Fibroblast of the aortic adventitia (primary cell): ENCODE data around the gene ABRAXAS1. TPM values are rescaled to one million over a fixed set of nuclear protein-coding genes. Genes with fewer than 3 reads are reported as not detected.

ENCODE experiments used
- DNase-seq: peaks from one replicate; pipeline ENCODE4 v3.0.0-alpha.2; 2010; ENCODE audit warnings: low read depth
- H3K4me3 ChIP-seq: 2 replicates; pipeline ENCODE4 v1.5.1; 2011; ENCODE audit warnings: low read depth, mild to moderate bottlenecking, control low read depth, low read length, moderate library complexity
- CTCF ChIP-seq: IDR thresholded peaks from 2 replicates; pipeline ENCODE4 v1.5.1; 2011; ENCODE audit warnings: mild to moderate bottlenecking, low read length, control low read depth, inconsistent platforms; ENCODE audit not compliant: insufficient read depth
- total RNA-seq: library from RNA; depleted of rRNA; stranded (reverse); fragments of >200 nt; gene quantifications from 2 replicates; pipeline ENCODE4 v1.2.3, GENCODE V29; 2012; ENCODE audit warnings: low replicate concordance

ABRAXAS1 gene
- total RNA-seq, 1 donor, result 27.3 TPM

GRCh38 chr4:83418211-83418610 is 66.7 kb downstream of the ABRAXAS1 start:
- TF ChIP-seq CTCF, result no peak
- no peak overlapping the region for H3K4me3 ChIP-seq
- DNase-seq, result no peak

- no peak for DNase-seq
- no peak overlapping the region for H3K4me3 ChIP-seq
- no peak for TF ChIP-seq CTCF
Observed at GRCh38 chr4:83417566-83417965, 67.3 kb downstream of the ABRAXAS1 start.

GRCh38 chr4:83413676-83414075 is 71.2 kb downstream of the ABRAXAS1 start:
- no peak for DNase-seq
- no peak overlapping the region for H3K4me3 ChIP-seq
- TF ChIP-seq CTCF, result no peak

Other genes starting within 250 kb of the ABRAXAS1 start
- 7.4 and 16.1 TPM in 2 replicates for gene COQ2, start 200.3 kb downstream of the ABRAXAS1 start, total RNA-seq
- gene HPSE, start 150.3 kb downstream of the ABRAXAS1 start, total RNA-seq, result 0.27 and 2.7 TPM in 2 replicates
- gene HELQ, start 29.3 kb downstream of the ABRAXAS1 start, total RNA-seq, result 18.0 and 44.8 TPM in 2 replicates
- 8.7 and 26.1 TPM in 2 replicates for gene MRPS18C, start 29.0 kb downstream of the ABRAXAS1 start, total RNA-seq
- 10.7 and 15.2 TPM in 2 replicates for gene GPAT3, start 51.0 kb upstream of the ABRAXAS1 start, total RNA-seq